ENCODE data around the gene COPZ1.
A peak's percentile ranks its signal among the peaks of the same experiment; 100 is the strongest.

COPZ1 gene

DNA sequence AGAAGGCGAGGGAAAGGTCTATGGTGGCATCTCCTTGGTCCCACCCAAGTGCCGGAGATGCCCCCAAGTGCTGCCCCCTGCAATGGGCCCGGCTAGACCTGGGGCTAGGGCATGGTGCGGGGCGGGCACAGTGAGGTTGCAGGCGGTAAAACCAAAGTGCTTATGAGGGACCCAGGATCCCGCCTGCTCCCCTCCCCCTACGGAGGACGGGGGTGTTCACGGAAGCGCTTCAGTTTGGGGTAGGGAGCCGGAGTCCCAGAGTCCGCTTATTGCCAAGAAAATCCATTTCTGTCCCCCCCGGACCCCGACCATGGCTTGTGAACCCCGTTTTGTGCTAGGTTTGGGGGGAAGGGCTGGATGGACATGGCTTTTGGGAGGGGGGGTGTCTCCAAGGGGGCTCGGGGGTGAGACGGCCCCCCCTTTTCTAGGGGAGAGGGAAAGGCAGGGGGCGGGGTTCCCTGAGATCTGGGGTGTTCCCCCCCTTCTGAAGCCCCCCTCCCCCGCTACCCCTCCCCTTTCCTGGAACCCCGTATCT is 44.7 kb downstream of the COPZ1 start:
- WGBS (ENCODE audit: insufficient coverage) = 91% methylated on average over 8 of the region's 21 CpGs
- Histone ChIP-seq H3K27ac (ENCODE audit: insufficient read depth in 1 of 2, low read depth in 1 of 2, low read length in 2 of 2, poor library complexity in 1 of 2, severe bottlenecking in 2 of 2) (no peak overlapping the region), H3K36me3 (ENCODE audit: control insufficient read depth in 4 of 4, insufficient read depth in 4 of 4, low read length in 3 of 4) (peaks cover 0 to 34% (median 9%) of the 10 kb centered on the region in 4 experiments), H3K9me3 (ENCODE audit: control extremely low read depth in 1 of 5, control insufficient read depth in 4 of 5, insufficient read depth in 2 of 5, low read depth in 1 of 5, low read length in 4 of 5) (no peaks in the 10 kb centered on the region), H3K4me3 (ENCODE audit: control insufficient read depth in 1 of 7, extremely low read depth in 1 of 7, insufficient read depth in 4 of 7, low read depth in 2 of 7, low read length in 6 of 7) (peak overlapping the region in 2 of 7 experiments; percentile 48 to 50), H3K27me3 (replicated peaks in 2 of 5; ENCODE audit: control insufficient read depth in 4 of 5, insufficient read depth in 5 of 5, low read length in 4 of 5) (no peaks in the 10 kb centered on the region), H3K4me1 (ENCODE audit: control extremely low read depth in 1 of 4, control insufficient read depth in 4 of 4, insufficient read depth in 4 of 4, low read length in 3 of 4) (peaks cover 10 to 44% (median 33%) of the 10 kb centered on the region in 4 experiments)
- POLR2A ChIA-PET = no interaction called here
- CTCF ChIA-PET = interaction anchor here (1.3 to 13.6 kb wide), 4 partner anchors 11 to 62 kb away, joined by 3 to 160 read pairs (median 24); no protein-coding TSS in a partner anchor
- DNase-seq = no peak

DNA sequence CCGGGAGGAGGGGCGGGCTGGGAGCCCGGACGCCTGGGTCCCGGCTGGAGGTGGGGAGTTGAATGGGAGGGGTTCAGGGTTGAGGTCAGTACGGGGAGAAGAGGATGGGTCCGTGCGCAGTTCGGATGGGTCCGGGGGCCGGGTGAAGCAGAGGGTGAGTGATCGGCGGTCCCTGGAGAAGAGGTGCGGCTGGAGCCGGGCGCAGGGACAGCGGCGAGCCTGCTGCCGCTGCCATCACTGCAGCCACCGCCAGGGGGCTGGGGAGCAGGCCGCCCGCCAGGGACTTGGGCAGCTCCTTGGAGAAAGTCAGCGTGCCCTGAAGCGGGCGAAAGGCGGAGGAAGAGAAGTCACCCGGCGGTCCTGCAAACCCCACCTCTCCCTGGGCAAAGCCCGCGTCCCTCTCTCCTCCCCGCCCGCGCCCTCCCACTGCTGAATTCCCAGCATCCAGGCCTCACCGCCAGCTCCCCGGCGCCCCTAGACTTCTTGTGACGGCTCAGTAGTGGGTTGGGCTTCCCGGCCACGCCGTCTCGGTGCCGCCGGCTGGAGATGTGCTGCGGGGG is 45.3 kb downstream of the COPZ1 start:
- ChIA-PET POLR2A (no interaction called here), CTCF (interaction anchor here (0.7 to 13.6 kb wide), 12 partner anchors 11 to 124 kb away, joined by 3 to 160 read pairs (median 6); partner anchors contain the start of gene COPZ1)
- Histone ChIP-seq H3K36me3 (ENCODE audit: control insufficient read depth in 4 of 4, insufficient read depth in 4 of 4, low read length in 3 of 4) (peaks cover 0 to 39% (median 10%) of the 10 kb centered on the region in 4 experiments), H3K4me1 (ENCODE audit: control extremely low read depth in 1 of 4, control insufficient read depth in 4 of 4, insufficient read depth in 4 of 4, low read length in 3 of 4) (peaks cover 7 to 38% (median 30%) of the 10 kb centered on the region in 4 experiments), H3K27ac (ENCODE audit: insufficient read depth in 1 of 2, low read depth in 1 of 2, low read length in 2 of 2, poor library complexity in 1 of 2, severe bottlenecking in 2 of 2) (no peak overlapping the region), H3K27me3 (replicated peaks in 2 of 5; ENCODE audit: control insufficient read depth in 4 of 5, insufficient read depth in 5 of 5, low read length in 4 of 5) (no peaks in the 10 kb centered on the region), H3K9me3 (ENCODE audit: control extremely low read depth in 1 of 5, control insufficient read depth in 4 of 5, insufficient read depth in 2 of 5, low read depth in 1 of 5, low read length in 4 of 5) (no peaks in the 10 kb centered on the region), H3K4me3 (ENCODE audit: control insufficient read depth in 1 of 7, extremely low read depth in 1 of 7, insufficient read depth in 4 of 7, low read depth in 2 of 7, low read length in 6 of 7) (peak overlapping the region in 1 of 7 experiments; percentile 36)
- 89% methylated on average over 38 of the region's 44 CpGs for WGBS (ENCODE audit: insufficient coverage)
- no peak for DNase-seq

- Histone ChIP-seq H3K4me1 (ENCODE audit: control extremely low read depth in 1 of 4, control insufficient read depth in 4 of 4, insufficient read depth in 4 of 4, low read length in 3 of 4) (peaks cover 7 to 38% (median 30%) of the 10 kb centered on the region in 4 experiments), H3K9me3 (ENCODE audit: control extremely low read depth in 1 of 5, control insufficient read depth in 4 of 5, insufficient read depth in 2 of 5, low read depth in 1 of 5, low read length in 4 of 5) (no peaks in the 10 kb centered on the region), H3K27ac (ENCODE audit: insufficient read depth in 1 of 2, low read depth in 1 of 2, low read length in 2 of 2, poor library complexity in 1 of 2, severe bottlenecking in 2 of 2) (no peak overlapping the region), H3K36me3 (ENCODE audit: control insufficient read depth in 4 of 4, insufficient read depth in 4 of 4, low read length in 3 of 4) (peaks cover 0 to 50% (median 15%) of the 10 kb centered on the region in 4 experiments), H3K4me3 (ENCODE audit: control insufficient read depth in 1 of 7, extremely low read depth in 1 of 7, insufficient read depth in 4 of 7, low read depth in 2 of 7, low read length in 6 of 7) (no peak overlapping the region), H3K27me3 (replicated peaks in 2 of 5; ENCODE audit: control insufficient read depth in 4 of 5, insufficient read depth in 5 of 5, low read length in 4 of 5) (no peaks in the 10 kb centered on the region)
- ChIA-PET CTCF (interaction anchor here (1.0 to 13.6 kb wide), 22 partner anchors 9 to 149 kb away, joined by 3 to 160 read pairs (median 4); partner anchors contain the start of genes COPZ1 and ZNF385A), POLR2A (interaction anchor here (0.6 to 1.1 kb wide), 2 partner anchors 41 to 80 kb away, joined by 3 to 5 read pairs; no protein-coding TSS in a partner anchor)
- 66% methylated on average over 3 of the region's 5 CpGs for WGBS (ENCODE audit: insufficient coverage)
- no peak for DNase-seq
Measured at GRCh38 chr12:54371328-54372112, 46.6 kb downstream of the COPZ1 start.

DNA sequence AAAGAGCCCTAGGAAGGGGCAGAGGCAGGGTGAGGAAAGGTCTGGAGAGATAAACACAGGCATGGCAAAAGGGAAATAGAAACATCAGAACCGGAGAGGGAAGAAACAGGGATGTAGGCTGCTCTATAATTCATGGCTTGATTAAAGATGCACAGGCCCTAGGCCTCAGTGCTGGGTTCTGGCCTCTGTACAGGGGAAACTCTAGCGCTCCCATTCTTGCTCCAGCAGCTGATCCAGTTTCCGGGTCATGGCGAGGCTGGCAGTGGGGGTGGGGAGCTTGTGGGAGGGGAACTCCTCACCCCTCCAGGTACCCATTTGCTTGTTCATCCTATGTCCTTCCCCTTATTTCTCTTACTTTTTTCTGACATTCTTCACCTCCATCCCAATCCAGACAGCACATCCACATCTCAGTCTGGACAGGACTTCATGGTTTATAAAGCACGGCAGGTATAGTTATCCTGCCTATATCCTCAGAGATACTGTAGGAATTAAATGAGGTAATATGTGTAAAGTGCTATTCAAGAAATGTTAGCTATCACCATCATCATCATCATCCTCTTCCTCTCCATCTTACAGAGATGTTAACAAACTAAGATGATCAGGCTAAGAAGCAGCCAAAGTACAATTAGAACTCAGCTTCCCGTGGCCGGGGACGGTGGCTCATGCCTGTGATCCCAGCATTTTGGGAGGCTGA is 47.3 kb downstream of the COPZ1 start:
- Histone ChIP-seq H3K27me3 (replicated peaks in 2 of 5; ENCODE audit: control insufficient read depth in 4 of 5, insufficient read depth in 5 of 5, low read length in 4 of 5) (no peaks in the 10 kb centered on the region), H3K36me3 (ENCODE audit: control insufficient read depth in 4 of 4, insufficient read depth in 4 of 4, low read length in 3 of 4) (peaks cover 0 to 57% (median 18%) of the 10 kb centered on the region in 4 experiments), H3K27ac (ENCODE audit: insufficient read depth in 1 of 2, low read depth in 1 of 2, low read length in 2 of 2, poor library complexity in 1 of 2, severe bottlenecking in 2 of 2) (no peak overlapping the region), H3K9me3 (ENCODE audit: control extremely low read depth in 1 of 5, control insufficient read depth in 4 of 5, insufficient read depth in 2 of 5, low read depth in 1 of 5, low read length in 4 of 5) (no peaks in the 10 kb centered on the region), H3K4me3 (ENCODE audit: control insufficient read depth in 1 of 7, extremely low read depth in 1 of 7, insufficient read depth in 4 of 7, low read depth in 2 of 7, low read length in 6 of 7) (no peak overlapping the region), H3K4me1 (ENCODE audit: control extremely low read depth in 1 of 4, control insufficient read depth in 4 of 4, insufficient read depth in 4 of 4, low read length in 3 of 4) (peaks cover 7 to 38% (median 30%) of the 10 kb centered on the region in 4 experiments)
- ChIA-PET POLR2A (interaction anchor here (0.6 to 1.1 kb wide), 2 partner anchors 40 to 81 kb away, joined by 3 to 5 read pairs; no protein-coding TSS in a partner anchor), CTCF (interaction anchor here (0.6 to 13.6 kb wide), 17 partner anchors 9 to 150 kb away, joined by 3 to 160 read pairs (median 4); partner anchors contain the start of gene ZNF385A)
- DNase-seq = no peak
- WGBS (ENCODE audit: insufficient coverage) = 75% methylated on average over 4 of the region's 8 CpGs

DNA sequence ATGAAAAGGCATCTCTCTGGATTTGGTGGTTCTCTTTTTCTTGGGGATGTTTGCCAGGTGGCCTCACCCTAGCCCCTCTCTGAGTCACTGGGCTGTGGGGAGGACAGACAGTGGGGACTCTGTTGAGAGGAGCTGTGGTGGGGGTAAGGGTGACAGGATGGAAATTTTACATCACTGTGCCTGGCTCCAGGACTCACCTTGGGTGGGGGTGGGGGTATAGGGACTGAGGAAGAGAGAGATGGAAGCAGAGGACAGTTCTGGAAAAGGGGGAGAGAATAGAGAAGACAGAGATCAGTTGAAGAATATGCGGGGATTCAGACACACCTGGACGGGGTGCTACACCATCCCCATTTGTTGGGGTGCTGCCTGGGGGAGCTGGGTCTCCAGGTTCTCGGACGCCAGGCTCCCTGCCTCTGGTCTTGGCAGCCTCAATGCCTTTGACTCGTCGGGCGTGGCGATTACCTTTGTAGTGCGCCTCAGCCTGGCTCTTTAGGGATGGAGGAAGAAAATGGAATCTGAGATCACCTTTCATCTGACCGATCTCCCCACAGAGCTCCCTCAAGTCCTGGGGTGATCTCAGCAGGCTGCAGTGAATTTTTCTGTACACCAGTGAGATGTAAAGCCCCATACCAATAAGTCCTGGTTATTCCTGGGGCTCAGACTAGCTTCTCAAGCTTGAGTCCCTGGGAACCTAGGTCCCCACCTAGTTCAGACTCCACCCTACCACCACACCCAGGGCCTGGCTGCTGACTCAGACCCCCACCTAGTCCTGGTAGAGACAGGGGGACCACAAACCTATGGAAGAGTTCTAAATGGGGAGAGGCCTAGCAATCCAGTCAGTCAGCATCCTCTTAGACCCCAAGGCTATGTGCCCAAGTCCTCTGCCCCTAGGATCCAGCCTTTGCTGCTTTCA is 49.0 kb downstream of the COPZ1 start:
- no peak overlapping the region for H3K27ac ChIP-seq (ENCODE audit: insufficient read depth in 1 of 2, low read depth in 1 of 2, low read length in 2 of 2, poor library complexity in 1 of 2, severe bottlenecking in 2 of 2)
- DNase-seq = no peak
- no peaks in the 10 kb centered on the region for H3K9me3 ChIP-seq (ENCODE audit: control extremely low read depth in 1 of 5, control insufficient read depth in 4 of 5, insufficient read depth in 2 of 5, low read depth in 1 of 5, low read length in 4 of 5)
- H3K4me3 ChIP-seq (ENCODE audit: control insufficient read depth in 1 of 7, extremely low read depth in 1 of 7, insufficient read depth in 4 of 7, low read depth in 2 of 7, low read length in 6 of 7) = no peak overlapping the region
- POLR2A ChIA-PET = interaction anchor here (0.6 to 0.7 kb wide), 2 partner anchors 17 to 1708 kb away, joined by 3 to 4 read pairs; no protein-coding TSS in a partner anchor
- 99% methylated on average over 9 of the region's 10 CpGs for WGBS (ENCODE audit: insufficient coverage)
- H3K4me1 ChIP-seq (ENCODE audit: control extremely low read depth in 1 of 4, control insufficient read depth in 4 of 4, insufficient read depth in 4 of 4, low read length in 3 of 4) = peaks cover 0 to 22% (median 16%) of the 10 kb centered on the region in 4 experiments
- CTCF ChIA-PET = interaction anchor here (0.7 to 13.6 kb wide), 7 partner anchors 10 to 158 kb away, joined by 3 to 160 read pairs (median 6); partner anchors contain the start of gene ZNF385A
- no peaks in the 10 kb centered on the region for H3K27me3 ChIP-seq (replicated peaks in 2 of 5; ENCODE audit: control insufficient read depth in 4 of 5, insufficient read depth in 5 of 5, low read length in 4 of 5)
- peaks cover 0 to 72% (median 21%) of the 10 kb centered on the region in 4 experiments for H3K36me3 ChIP-seq (ENCODE audit: control insufficient read depth in 4 of 4, insufficient read depth in 4 of 4, low read length in 3 of 4)

Data from common myeloid progenitor, CD34-positive (primary cell).